ENCODE measurements around the gene COX4I2.

Gene COX4I2

GRCh38 chr20:31674895-31675827 is 37.4 kb downstream of the COX4I2 start:
- peak overlapping the region; percentile 60 for H3K4me3 ChIP-seq (ENCODE audit: low read depth, low read length)
- peak; percentile 85 for TF ChIP-seq MAX (IDR thresholded peaks at IDR 0.05; ENCODE audit: low read depth, low read length)
- TF ChIP-seq MYC (IDR thresholded peaks at IDR 0.05; ENCODE audit: low read depth, low read length) = peak; percentile 79
- TF ChIP-seq CTCF (IDR thresholded peaks at IDR 0.05; ENCODE audit: low read depth, low read length) = no peak
- no peak for TF ChIP-seq POLR2A (IDR thresholded peaks at IDR 0.05; ENCODE audit: extremely low read depth, insufficient read length)
- peak; percentile 94 for DNase-seq (ENCODE audit: low read depth)

GRCh38 chr20:31675828-31676608 is 38.3 kb downstream of the COX4I2 start:
- TF ChIP-seq MAX (IDR thresholded peaks at IDR 0.05; ENCODE audit: low read depth, low read length) (no peak), CTCF (IDR thresholded peaks at IDR 0.05; ENCODE audit: low read depth, low read length) (no peak), MYC (IDR thresholded peaks at IDR 0.05; ENCODE audit: low read depth, low read length) (no peak)
- peak; percentile 83 for DNase-seq (ENCODE audit: low read depth)

GRCh38 chr20:31676609-31676989 is 38.9 kb downstream of the COX4I2 start:
- TF ChIP-seq CTCF (IDR thresholded peaks at IDR 0.05; ENCODE audit: low read depth, low read length) = no peak
- TF ChIP-seq MAX (IDR thresholded peaks at IDR 0.05; ENCODE audit: low read depth, low read length) = no peak
- no peak for TF ChIP-seq MYC (IDR thresholded peaks at IDR 0.05; ENCODE audit: low read depth, low read length)
- TF ChIP-seq POLR2A (IDR thresholded peaks at IDR 0.05; ENCODE audit: extremely low read depth, insufficient read length) = no peak

More at GRCh38 chr20:31675828-31676608, 38.3 kb downstream of the COX4I2 start:
- peak overlapping the region; percentile 60 for H3K4me3 ChIP-seq (ENCODE audit: low read depth, low read length)

GRCh38 chr20:31677553-31678260 is 40.0 kb downstream of the COX4I2 start:
- H3K4me3 ChIP-seq (ENCODE audit: low read depth, low read length) = no peak overlapping the region
- TF ChIP-seq MYC (IDR thresholded peaks at IDR 0.05; ENCODE audit: low read depth, low read length) (no peak), POLR2A (IDR thresholded peaks at IDR 0.05; ENCODE audit: extremely low read depth, insufficient read length) (no peak), MAX (IDR thresholded peaks at IDR 0.05; ENCODE audit: low read depth, low read length) (no peak), CTCF (IDR thresholded peaks at IDR 0.05; ENCODE audit: low read depth, low read length) (no peak)
- no peak for DNase-seq (ENCODE audit: low read depth)

More at GRCh38 chr20:31676609-31676989, 38.9 kb downstream of the COX4I2 start:
- H3K4me3 ChIP-seq (ENCODE audit: low read depth, low read length) = no peak overlapping the region
- no peak for DNase-seq (ENCODE audit: low read depth)

Measured in NB4 (cell line).